K562 (cell line): ENCODE measurements around the gene FASTKD1. TPM values are rescaled to one million over a fixed set of nuclear protein-coding genes. Genes with fewer than 3 reads are reported as not detected.

ENCODE experiments used
- CAMTA2 ChIP-seq: fragments of 250-450 bp; sonication (Bioruptor Pico); conservative IDR thresholded peaks from 2 replicates; pipeline ENCODE4 v1.5.1; 2022
- FOXJ3 ChIP-seq: sonication (generic); formaldehyde crosslinking; IDR thresholded peaks from 2 replicates; pipeline ENCODE4 v1.4.0; 2020; ENCODE audit warnings: mild to moderate bottlenecking, missing genetic modification reagents
- HEY1 ChIP-seq: fragments of 250-450 bp; sonication (Bioruptor Pico); IDR thresholded peaks from 2 replicates; pipeline ENCODE4 v1.5.0; 2020; ENCODE audit warnings: mild to moderate bottlenecking, moderate library complexity, borderline replicate concordance
- KDM2B ChIP-seq: fragments of 250-450 bp; sonication (Bioruptor Pico); IDR thresholded peaks from 2 replicates; pipeline ENCODE4 v1.8.0; 2021; ENCODE audit warnings: mild to moderate bottlenecking, moderate library complexity
- MTA2 ChIP-seq: fragments of 450-650 bp; IDR thresholded peaks from 2 replicates; pipeline ENCODE4 v1.6.1; 2016; ENCODE audit warnings: low read depth
- PHF21A ChIP-seq: fragments of 450-650 bp; IDR thresholded peaks from 2 replicates; pipeline ENCODE4 v1.6.1; 2017; ENCODE audit warnings: low read depth, borderline replicate concordance
- PTRF ChIP-seq: fragments of 450-650 bp; IDR thresholded peaks from 2 replicates; pipeline ENCODE4 v1.6.1; 2016; ENCODE audit warnings: mild to moderate bottlenecking, missing genetic modification characterization, missing compliant biosample characterization
- RFX1 ChIP-seq: fragments of 450-650 bp; IDR thresholded peaks from 2 replicates; pipeline ENCODE4 v1.6.1; 2016; ENCODE audit warnings: mild to moderate bottlenecking, moderate library complexity
- SRSF3 ChIP-seq: fragments of 200-400 bp; formaldehyde crosslinking; IDR thresholded peaks from 2 replicates; pipeline ENCODE4 v1.6.1; 2016; ENCODE audit warnings: mild to moderate bottlenecking, low read length, moderate library complexity; ENCODE audit not compliant: insufficient read depth
- STAT5A ChIP-seq: IDR thresholded peaks from 2 replicates; pipeline ENCODE4 v1.6.1; 2012; ENCODE audit warnings: low read length, inconsistent platforms, borderline replicate concordance
- ZBTB17 ChIP-seq: fragments of 450-650 bp; formaldehyde crosslinking; IDR thresholded peaks from 2 replicates; pipeline ENCODE4 v1.4.0; 2020; ENCODE audit warnings: mild to moderate bottlenecking
- ZEB2 ChIP-seq: fragments of 450-650 bp; IDR thresholded peaks from 2 replicates; pipeline ENCODE4 v1.6.1; 2016
- ZNF324 ChIP-seq: fragments of 250-450 bp; sonication (Bioruptor Pico); IDR thresholded peaks from 2 replicates; pipeline ENCODE4 v1.4.0; 2020; ENCODE audit warnings: mild to moderate bottlenecking
- ZNF444 ChIP-seq: fragments of 250-450 bp; sonication (Bioruptor Pico); IDR thresholded peaks from 2 replicates; pipeline ENCODE4 v1.4.0; 2020; ENCODE audit warnings: mild to moderate bottlenecking, moderate library complexity
- ZNF77 ChIP-seq: fragments of 250-450 bp; sonication (Bioruptor Pico); IDR thresholded peaks from 2 replicates; pipeline ENCODE4 v1.5.0; 2020
- polyA plus RNA-seq, 8 experiments: library from polyadenylated mRNA; depleted of rRNA in 4 of 8; stranded (reverse) in 5 of 8; unstranded in 3 of 8; fragments of >200 nt; fragmentation: Nextera tagmentation in 2 of 8; fragmentation: Illumina TruSeq in 1 of 8; extraction: Ambion mirVana in 2 of 8; extraction: Trizol in 1 of 8; gene quantifications; 2 replicates each; pipeline versions ENCODE4 v1.2.1 to v1.2.3, GENCODE V29; 2011 to 2014; ENCODE audit warnings: inconsistent platforms in 1 of 8, missing spikeins in 1 of 8
- total RNA-seq, 7 experiments: library from RNA; depleted of rRNA in 6 of 7; stranded (reverse); fragments of >200 nt in 6 of 7; fragmentation: Illumina TruSeq in 2 of 7; extraction: Trizol in 2 of 7; gene quantifications; 2 replicates each; pipeline versions ENCODE4 v1.2.1 to v1.2.3, GENCODE V29; 2011 to 2021; ENCODE audit warnings: low replicate concordance in 1 of 7
- TF ChIP-seq, protein P1 (sequence below): IDR thresholded peaks from 2 replicates; pipeline ENCODE4 v1.6.1; 2011; ENCODE audit not compliant: insufficient read length; ENCODE audit errors: extremely low read depth
- TF ChIP-seq, protein P2 (sequence below), 3 experiments: fragments of 200-800 bp in 1 of 3; fragments of 250-450 bp in 1 of 3; fragments of 450-650 bp in 1 of 3; sonication (Bioruptor Pico) in 1 of 3; sonication (Bioruptor generic) in 1 of 3; formaldehyde crosslinking in 1 of 3; IDR thresholded peaks; 2 replicates each; pipeline versions ENCODE4 v1.6.1 to v1.8.0; 2016 to 2022; ENCODE audit warnings: mild to moderate bottlenecking in 2 of 3, missing genetic modification characterization in 2 of 3, missing compliant biosample characterization in 1 of 3, moderate library complexity in 1 of 3
- TF ChIP-seq, protein P3 (sequence below), 2 experiments: fragments of 450-650 bp; IDR thresholded peaks; 2 replicates each; pipeline ENCODE4 v1.6.1; 2016
- TF ChIP-seq, protein P4 (sequence below): sonication (generic); formaldehyde crosslinking; IDR thresholded peaks from 2 replicates; pipeline ENCODE4 v1.8.1; 2022; ENCODE audit warnings: missing genetic modification reagents

FASTKD1 gene
- total and polyA plus RNA-seq, 9 of the 15 experiments (the other 6 are each of a cell fraction or from before 2014, with no cell fraction given), result 63.5 to 134 (median 119) TPM

- TF ChIP-seq, protein P1, sequence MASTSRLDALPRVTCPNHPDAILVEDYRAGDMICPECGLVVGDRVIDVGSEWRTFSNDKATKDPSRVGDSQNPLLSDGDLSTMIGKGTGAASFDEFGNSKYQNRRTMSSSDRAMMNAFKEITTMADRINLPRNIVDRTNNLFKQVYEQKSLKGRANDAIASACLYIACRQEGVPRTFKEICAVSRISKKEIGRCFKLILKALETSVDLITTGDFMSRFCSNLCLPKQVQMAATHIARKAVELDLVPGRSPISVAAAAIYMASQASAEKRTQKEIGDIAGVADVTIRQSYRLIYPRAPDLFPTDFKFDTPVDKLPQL, result no peak
- TF ChIP-seq RFX1, result no peak
- TF ChIP-seq, protein P2, sequence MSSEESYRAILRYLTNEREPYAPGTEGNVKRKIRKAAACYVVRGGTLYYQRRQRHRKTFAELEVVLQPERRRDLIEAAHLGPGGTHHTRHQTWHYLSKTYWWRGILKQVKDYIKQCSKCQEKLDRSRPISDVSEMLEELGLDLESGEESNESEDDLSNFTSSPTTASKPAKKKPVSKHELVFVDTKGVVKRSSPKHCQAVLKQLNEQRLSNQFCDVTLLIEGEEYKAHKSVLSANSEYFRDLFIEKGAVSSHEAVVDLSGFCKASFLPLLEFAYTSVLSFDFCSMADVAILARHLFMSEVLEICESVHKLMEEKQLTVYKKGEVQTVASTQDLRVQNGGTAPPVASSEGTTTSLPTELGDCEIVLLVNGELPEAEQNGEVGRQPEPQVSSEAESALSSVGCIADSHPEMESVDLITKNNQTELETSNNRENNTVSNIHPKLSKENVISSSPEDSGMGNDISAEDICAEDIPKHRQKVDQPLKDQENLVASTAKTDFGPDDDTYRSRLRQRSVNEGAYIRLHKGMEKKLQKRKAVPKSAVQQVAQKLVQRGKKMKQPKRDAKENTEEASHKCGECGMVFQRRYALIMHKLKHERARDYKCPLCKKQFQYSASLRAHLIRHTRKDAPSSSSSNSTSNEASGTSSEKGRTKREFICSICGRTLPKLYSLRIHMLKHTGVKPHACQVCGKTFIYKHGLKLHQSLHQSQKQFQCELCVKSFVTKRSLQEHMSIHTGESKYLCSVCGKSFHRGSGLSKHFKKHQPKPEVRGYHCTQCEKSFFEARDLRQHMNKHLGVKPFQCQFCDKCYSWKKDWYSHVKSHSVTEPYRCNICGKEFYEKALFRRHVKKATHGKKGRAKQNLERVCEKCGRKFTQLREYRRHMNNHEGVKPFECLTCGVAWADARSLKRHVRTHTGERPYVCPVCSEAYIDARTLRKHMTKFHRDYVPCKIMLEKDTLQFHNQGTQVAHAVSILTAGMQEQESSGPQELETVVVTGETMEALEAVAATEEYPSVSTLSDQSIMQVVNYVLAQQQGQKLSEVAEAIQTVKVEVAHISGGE (CRISPR knock-in tag; IDR thresholded peaks at IDR 0.05), result peak in 1 of 3 experiments; percentile 44; a peak in 2 of 6 replicates
- TF ChIP-seq ZNF77, result no peak
- TF ChIP-seq PTRF (tag), result peak; percentile 60; the same call in 1 of the 2 replicates
- no peak for TF ChIP-seq ZNF444
- no peak for TF ChIP-seq FOXJ3 (CRISPR knock-in tag)
- TF ChIP-seq ZNF324, result peak; percentile 53; the same call in 1 of the 2 replicates
- TF ChIP-seq HEY1 (CRISPR knock-in tag), result no peak
- peak; percentile 59; the same call in 1 of the 2 replicates for TF ChIP-seq ZEB2
- TF ChIP-seq, protein P3, sequence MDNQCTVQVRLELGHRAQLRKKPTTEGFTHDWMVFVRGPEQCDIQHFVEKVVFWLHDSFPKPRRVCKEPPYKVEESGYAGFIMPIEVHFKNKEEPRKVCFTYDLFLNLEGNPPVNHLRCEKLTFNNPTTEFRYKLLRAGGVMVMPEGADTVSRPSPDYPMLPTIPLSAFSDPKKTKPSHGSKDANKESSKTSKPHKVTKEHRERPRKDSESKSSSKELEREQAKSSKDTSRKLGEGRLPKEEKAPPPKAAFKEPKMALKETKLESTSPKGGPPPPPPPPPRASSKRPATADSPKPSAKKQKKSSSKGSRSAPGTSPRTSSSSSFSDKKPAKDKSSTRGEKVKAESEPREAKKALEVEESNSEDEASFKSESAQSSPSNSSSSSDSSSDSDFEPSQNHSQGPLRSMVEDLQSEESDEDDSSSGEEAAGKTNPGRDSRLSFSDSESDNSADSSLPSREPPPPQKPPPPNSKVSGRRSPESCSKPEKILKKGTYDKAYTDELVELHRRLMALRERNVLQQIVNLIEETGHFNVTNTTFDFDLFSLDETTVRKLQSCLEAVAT (IDR thresholded peaks at IDR 0.05), result peak; percentile 47 to 69; a peak in 2 of 4 replicates
- no peak for TF ChIP-seq MTA2
- TF ChIP-seq CAMTA2 (CRISPR knock-in tag), result no peak
- TF ChIP-seq, protein P4, sequence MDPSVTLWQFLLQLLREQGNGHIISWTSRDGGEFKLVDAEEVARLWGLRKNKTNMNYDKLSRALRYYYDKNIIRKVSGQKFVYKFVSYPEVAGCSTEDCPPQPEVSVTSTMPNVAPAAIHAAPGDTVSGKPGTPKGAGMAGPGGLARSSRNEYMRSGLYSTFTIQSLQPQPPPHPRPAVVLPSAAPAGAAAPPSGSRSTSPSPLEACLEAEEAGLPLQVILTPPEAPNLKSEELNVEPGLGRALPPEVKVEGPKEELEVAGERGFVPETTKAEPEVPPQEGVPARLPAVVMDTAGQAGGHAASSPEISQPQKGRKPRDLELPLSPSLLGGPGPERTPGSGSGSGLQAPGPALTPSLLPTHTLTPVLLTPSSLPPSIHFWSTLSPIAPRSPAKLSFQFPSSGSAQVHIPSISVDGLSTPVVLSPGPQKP, result no peak
- TF ChIP-seq KDM2B (CRISPR knock-in tag), result no peak
- TF ChIP-seq ZBTB17 (CRISPR knock-in tag), result peak; percentile 12; the same call in 1 of the 2 replicates
- no peak for TF ChIP-seq PHF21A
- TF ChIP-seq SRSF3, result no peak
- TF ChIP-seq STAT5A, result 0 out of 2 replicates have a peak, but pooled peaks have one; percentile 22
Measured at GRCh38 chr2:169584005-169584877, 10.6 kb upstream of the FASTKD1 start, which contains the start of gene PPIG (continued).
